HEK293 (cell line): ENCODE data around the gene DOCK4.

Source experiments
- CTCF ChIA-PET: fragments of 350-600 bp; formaldehyde crosslinking; extraction: SDS; loops from one replicate; lab custom pipeline; 2021; ENCODE audit warnings: antibody characterized with exemption; lab: Yijun Ruan, JAX
- POLR2A ChIA-PET: fragments of 300-600 bp; formaldehyde crosslinking; extraction: SDS; loops from one replicate; lab custom pipeline; 2020; ENCODE audit warnings: antibody characterized with exemption, inconsistent platforms; lab: Yijun Ruan, JAX
- H3K27ac ChIP-seq: fragments of 200-500 bp; sonication (Bioruptor generic); 2 replicates; pipeline ENCODE4 v1.5.1; 2014; ENCODE audit warnings: low read depth, low read length, control low read depth, inconsistent platforms; ENCODE audit errors: extremely low read depth
- H3K36me3 ChIP-seq, 2 experiments: fragments of 200-500 bp in 1 of 2; sonication (Bioruptor generic) in 1 of 2; 1 replicate in 1 of 2; 2 replicates in 1 of 2; pipeline ENCODE4 v1.5.1; 2014 to 2017; ENCODE audit warnings: inconsistent platforms in 2 of 2, low read length in 2 of 2; ENCODE audit not compliant: control insufficient read depth in 2 of 2, insufficient read depth in 1 of 2
- H3K4me1 ChIP-seq: fragments of 200-500 bp; sonication (Bioruptor generic); 2 replicates; pipeline ENCODE4 v1.5.1; 2014; ENCODE audit warnings: mild to moderate bottlenecking, low read length, inconsistent platforms; ENCODE audit not compliant: control insufficient read depth, insufficient read depth
- H3K4me3 ChIP-seq: 2 replicates; pipeline ENCODE4 v1.5.1; 2011; ENCODE audit warnings: low read depth, mild to moderate bottlenecking, control low read depth, low read length, moderate library complexity
- H3K9me3 ChIP-seq: fragments of 200-500 bp; sonication (Bioruptor generic); 2 replicates; pipeline ENCODE4 v1.5.1; 2014; ENCODE audit warnings: low read depth, low read length, inconsistent platforms; ENCODE audit not compliant: control insufficient read depth, insufficient read depth
- EGR2 ChIP-seq: fragments of 450-650 bp; formaldehyde crosslinking; IDR thresholded peaks from 2 replicates; pipeline ENCODE4 v1.5.1; 2016; ENCODE audit warnings: low read depth, missing biosample characterization, missing genetic modification characterization
- PATZ1 ChIP-seq: fragments of 450-650 bp; formaldehyde crosslinking; IDR thresholded peaks from 2 replicates; pipeline ENCODE4 v1.5.1; 2016; ENCODE audit warnings: missing biosample characterization, missing genetic modification characterization
- REST ChIP-seq: fragments of 450-650 bp; formaldehyde crosslinking; IDR thresholded peaks from 2 replicates; pipeline ENCODE4 v1.5.1; 2016; ENCODE audit warnings: missing biosample characterization, missing genetic modification characterization
- SCRT1 ChIP-seq: fragments of 450-650 bp; formaldehyde crosslinking; IDR thresholded peaks from 2 replicates; pipeline ENCODE4 v1.5.1; 2016; ENCODE audit warnings: missing biosample characterization, missing genetic modification characterization, borderline replicate concordance
- ZBTB44 ChIP-seq: fragments of 450-650 bp; IDR thresholded peaks from 2 replicates; pipeline ENCODE4 v1.5.1; 2018; ENCODE audit warnings: missing biosample characterization, mild to moderate bottlenecking, missing genetic modification characterization
- ZBTB48 ChIP-seq: fragments of 450-650 bp; formaldehyde crosslinking; IDR thresholded peaks from 2 replicates; pipeline ENCODE4 v1.5.1; 2016; ENCODE audit warnings: missing biosample characterization, missing genetic modification characterization
- ZFP69B ChIP-seq: fragments of 450-650 bp; formaldehyde crosslinking; IDR thresholded peaks from 2 replicates; pipeline ENCODE4 v1.5.1; 2016; ENCODE audit warnings: missing biosample characterization, missing genetic modification characterization
- ZNF10 ChIP-seq: fragments of 450-650 bp; formaldehyde crosslinking; IDR thresholded peaks from 2 replicates; pipeline ENCODE4 v1.5.1; 2017; ENCODE audit warnings: missing biosample characterization, missing genetic modification characterization
- ZNF112 ChIP-seq: fragments of 450-650 bp; formaldehyde crosslinking; IDR thresholded peaks from 2 replicates; pipeline ENCODE4 v1.5.0; 2017; ENCODE audit warnings: missing biosample characterization, missing genetic modification characterization
- ZNF175 ChIP-seq: fragments of 450-650 bp; formaldehyde crosslinking; IDR thresholded peaks from 2 replicates; pipeline ENCODE4 v1.5.1; 2016; ENCODE audit warnings: missing biosample characterization, missing genetic modification characterization
- ZNF280C ChIP-seq: fragments of 450-650 bp; formaldehyde crosslinking; IDR thresholded peaks from 2 replicates; pipeline ENCODE4 v1.5.1; 2016; ENCODE audit warnings: missing biosample characterization, missing genetic modification characterization
- ZNF350 ChIP-seq: fragments of 450-650 bp; formaldehyde crosslinking; IDR thresholded peaks from 2 replicates; pipeline ENCODE4 v1.5.0; 2017; ENCODE audit warnings: missing biosample characterization, mild to moderate bottlenecking, missing genetic modification characterization
- ZNF398 ChIP-seq: fragments of 450-650 bp; formaldehyde crosslinking; IDR thresholded peaks from 2 replicates; pipeline ENCODE4 v1.5.1; 2017; ENCODE audit warnings: missing biosample characterization, missing genetic modification characterization
- ZNF449 ChIP-seq: fragments of 450-650 bp; formaldehyde crosslinking; IDR thresholded peaks from 2 replicates; pipeline ENCODE4 v1.5.1; 2017; ENCODE audit warnings: missing biosample characterization, mild to moderate bottlenecking, missing genetic modification characterization, moderate library complexity
- ZNF549 ChIP-seq: fragments of 450-650 bp; IDR thresholded peaks from 2 replicates; pipeline ENCODE4 v1.5.1; 2018; ENCODE audit warnings: missing biosample characterization, missing genetic modification characterization, mild to moderate bottlenecking, inconsistent platforms, moderate library complexity
- ZNF585B ChIP-seq: fragments of 450-650 bp; formaldehyde crosslinking; IDR thresholded peaks from 2 replicates; pipeline ENCODE4 v1.5.1; 2016; ENCODE audit warnings: missing biosample characterization, missing genetic modification characterization
- ZNF791 ChIP-seq: fragments of 450-650 bp; formaldehyde crosslinking; IDR thresholded peaks from 2 replicates; pipeline ENCODE4 v1.5.1; 2016; ENCODE audit warnings: missing biosample characterization, missing genetic modification characterization
- ZNF843 ChIP-seq: fragments of 450-650 bp; formaldehyde crosslinking; IDR thresholded peaks from 2 replicates; pipeline ENCODE4 v1.5.1; 2016; ENCODE audit warnings: missing biosample characterization, missing genetic modification characterization

DOCK4 gene

GRCh38 chr7:111900283-111900682 lies 305.9 kb downstream of the DOCK4 start:
- CTCF ChIA-PET = interaction anchor here (0.6 kb wide), 1 partner anchor 208 kb away, joined by 3 read pairs; no protein-coding TSS in a partner anchor
- Histone ChIP-seq H3K4me1 (peaks cover 3% of the 10 kb centered on the region; the same call in 1 of the 2 replicates), H3K36me3 (no peaks in the 10 kb centered on the region), H3K27ac (no peak overlapping the region), H3K4me3 (no peak overlapping the region), H3K9me3 (no peaks in the 10 kb centered on the region)
- POLR2A ChIA-PET = no interaction called here
- TF ChIP-seq ZNF10 = no peak
- TF ChIP-seq ZNF791 (tag by site-specific recombination) = no peak
- no peak for TF ChIP-seq EGR2
- TF ChIP-seq ZNF350 (tag by site-specific recombination) = no peak
- no peak for TF ChIP-seq PATZ1
- TF ChIP-seq ZNF398 (tag by site-specific recombination) = no peak
- TF ChIP-seq ZBTB44 (tag by site-specific recombination) = no peak
- TF ChIP-seq ZNF175 (tag by site-specific recombination) = no peak
- no peak for TF ChIP-seq REST
- no peak for TF ChIP-seq ZNF112 (tag by site-specific recombination)
- no peak for TF ChIP-seq ZNF585B (tag by site-specific recombination)
- TF ChIP-seq, all 188 proteins: peak for 0

- ChIA-PET POLR2A (no interaction called here), CTCF (no interaction called here)
- Histone ChIP-seq H3K36me3 (no peaks in the 10 kb centered on the region), H3K4me1 (no peaks in the 10 kb centered on the region), H3K4me3 (no peak overlapping the region), H3K9me3 (no peaks in the 10 kb centered on the region), H3K27ac (no peak overlapping the region)
- TF ChIP-seq ZNF549 (tag by site-specific recombination) (no peak), ZNF843 (tag by site-specific recombination) (no peak)
Observed at GRCh38 chr7:111895049-111895448, 311.1 kb downstream of the DOCK4 start.

- CTCF ChIA-PET = no interaction called here
- H3K36me3 ChIP-seq = no peaks in the 10 kb centered on the region
- H3K4me1 ChIP-seq = no peaks in the 10 kb centered on the region
- no peaks in the 10 kb centered on the region for H3K9me3 ChIP-seq
- H3K27ac ChIP-seq = no peak overlapping the region
- H3K4me3 ChIP-seq = no peak overlapping the region
- POLR2A ChIA-PET = no interaction called here
- no peak for TF ChIP-seq ZNF449 (tag by site-specific recombination)
- TF ChIP-seq ZBTB48 (tag by site-specific recombination) = no peak
- TF ChIP-seq ZFP69B = no peak
- no peak for TF ChIP-seq SCRT1 (tag by site-specific recombination)
- no peak for TF ChIP-seq ZNF280C (tag by site-specific recombination)
Observed at GRCh38 chr7:111894518-111894917, 311.7 kb downstream of the DOCK4 start.
